ENCODE results near the gene TCHP.

Gene TCHP

DNA sequence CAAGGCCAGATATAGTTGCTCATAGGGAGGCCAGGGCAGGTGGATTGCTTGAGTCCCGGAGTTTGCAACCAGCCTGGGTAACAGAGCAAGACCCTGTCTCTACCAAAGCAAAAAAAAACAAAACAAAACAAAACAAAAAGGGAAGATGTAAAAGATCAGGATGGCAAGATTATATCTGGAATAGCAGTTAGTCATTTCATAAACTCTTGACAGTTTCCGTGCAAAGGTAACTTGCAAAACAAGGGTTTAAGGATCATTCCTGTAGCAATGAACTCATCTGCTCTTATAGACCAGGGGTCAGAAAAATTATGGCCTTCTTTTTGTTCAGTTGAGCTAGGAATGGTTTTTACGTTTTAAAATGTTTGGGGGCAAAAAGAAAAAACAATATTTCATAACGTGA is 66.5 kb downstream of the TCHP start:
- DNase-seq = no peak

GRCh38 chr12:109967383-109968031 is 67.4 kb downstream of the TCHP start:
- no peak for DNase-seq

All from activated naive CD4-positive, alpha-beta T cell treated with anti-CD3 and anti-CD28 coated beads, Interleukin-2, amount 50 U/mL, for 16 hours (primary cell).